ENCODE measurements around the gene LGI2.
"Not testable (repeated sequence)": the region's sequence is repeated elsewhere in the genome, so short reads cannot be mapped to it uniquely, and the experiment has no call there.

Gene LGI2

GRCh38 chr4:25033526-25033925, 2.8 kb upstream of the LGI2 start:
- no peak for DNase-seq

- no peak for DNase-seq
These were observed 1.4 kb upstream of the LGI2 start for GRCh38 chr4:25032126-25032525.

DNA sequence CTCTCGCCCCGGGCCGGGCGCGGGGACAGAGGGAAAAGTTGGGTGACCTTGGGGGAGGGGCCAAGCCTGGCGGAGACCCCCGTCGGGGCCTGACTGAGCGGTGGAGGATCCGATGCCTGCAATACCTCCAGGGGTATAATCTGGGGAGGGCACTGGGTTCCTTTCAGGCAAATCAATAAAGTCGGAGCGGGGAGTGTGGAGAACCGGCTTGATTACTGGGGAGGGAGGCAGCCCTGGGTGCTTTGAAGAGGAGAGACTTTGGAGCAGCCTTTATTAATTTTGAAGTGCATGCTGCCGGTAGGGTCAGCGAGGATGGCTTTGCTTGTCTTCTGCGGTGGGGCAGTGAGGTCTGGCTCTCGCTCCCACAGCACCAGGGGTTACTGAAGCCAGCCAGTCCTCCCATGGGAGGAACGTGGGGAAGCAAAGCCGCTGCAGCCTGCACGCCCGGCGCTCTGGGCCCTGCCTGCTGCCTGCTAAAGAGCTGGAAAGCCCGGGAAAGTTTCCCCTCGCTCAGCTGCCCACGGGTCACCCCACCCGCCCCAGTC, 403 bp upstream of the LGI2 start:
- no peak for DNase-seq

GRCh38 chr4:25029479-25030276, 1.1 kb downstream of the LGI2 start:
- no peak for DNase-seq

- no peak for DNase-seq
These were observed 1.9 kb downstream of the LGI2 start for GRCh38 chr4:25028851-25029250.

DNA sequence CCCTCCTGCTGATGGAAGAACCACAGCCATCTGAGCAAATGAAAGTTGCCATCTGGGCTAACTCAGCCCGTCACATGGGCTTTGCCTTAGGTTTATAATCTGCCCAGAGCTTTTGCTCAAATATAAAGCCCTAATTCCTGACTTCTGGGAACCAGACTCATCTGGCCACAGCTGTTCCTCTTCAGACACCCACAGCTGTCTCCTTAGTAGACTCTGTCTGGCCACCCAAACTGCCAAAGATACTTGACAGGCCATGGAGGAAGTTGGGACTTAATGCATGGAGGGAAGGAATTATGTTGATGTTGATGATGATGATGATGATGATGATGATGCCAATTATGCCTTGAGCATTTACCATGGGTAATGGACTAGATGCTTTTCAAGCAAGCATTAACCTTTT, 8.0 kb downstream of the LGI2 start:
- DNase-seq, result no peak

GRCh38 chr4:25021216-25021615, 9.5 kb downstream of the LGI2 start:
- DNase-seq, result no peak

DNA sequence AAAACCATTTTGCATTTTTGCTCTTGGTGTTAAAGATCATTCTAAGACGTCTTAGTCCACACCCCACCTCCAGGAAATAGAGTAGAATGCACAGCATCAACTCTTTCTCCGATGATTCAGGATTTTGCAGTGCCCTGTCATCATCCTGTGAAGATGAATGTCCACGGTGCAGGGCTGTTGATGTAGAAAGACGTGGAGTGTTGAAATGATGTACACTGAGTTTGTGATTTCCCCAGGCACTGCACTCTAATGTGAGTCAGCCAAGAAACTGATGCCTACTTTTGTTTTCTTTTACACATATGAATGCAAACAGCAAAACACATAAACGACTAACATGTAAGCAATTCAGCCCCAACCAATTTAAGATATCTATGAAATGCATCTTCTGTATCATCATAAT, 10.5 kb downstream of the LGI2 start:
- no peak for DNase-seq

- no peak for DNase-seq
These were observed 11.2 kb downstream of the LGI2 start for GRCh38 chr4:25019501-25019900.

DNA sequence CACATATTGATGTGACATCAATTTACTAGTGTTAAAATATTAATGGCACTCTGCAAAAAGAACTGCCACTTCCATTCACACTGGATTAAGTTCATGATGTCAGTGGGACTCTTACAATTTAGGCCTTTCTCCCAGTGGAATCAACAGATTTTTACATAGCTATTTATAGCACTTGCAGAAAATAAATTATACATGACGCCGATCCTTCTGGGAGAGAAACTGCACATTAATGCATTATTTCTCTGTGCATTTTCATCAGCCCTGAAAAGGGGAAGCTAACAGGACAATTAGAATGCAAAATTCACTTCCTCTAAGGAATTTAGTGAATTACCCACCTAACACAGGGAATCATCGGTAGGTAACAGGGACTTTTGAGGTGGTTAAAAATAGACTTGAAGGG, 15.7 kb downstream of the LGI2 start:
- DNase-seq, result no peak

DNA sequence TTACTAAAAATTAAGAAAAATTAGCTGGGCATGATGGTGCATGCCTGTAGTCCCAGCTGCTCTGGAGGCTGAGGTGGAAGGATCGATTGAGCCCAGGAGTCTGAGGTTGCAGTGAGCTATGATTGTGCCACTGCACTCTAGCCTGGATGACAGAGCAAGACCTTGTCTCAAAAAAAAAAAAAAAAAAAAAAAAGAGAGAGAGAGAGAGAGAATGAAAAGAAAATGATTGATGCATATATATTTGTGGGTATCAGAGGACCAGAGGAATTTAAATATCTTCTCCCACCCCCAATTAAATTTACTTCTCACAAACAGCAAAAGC, 16.1 kb downstream of the LGI2 start:
- not testable (repeated sequence) for DNase-seq

DNA sequence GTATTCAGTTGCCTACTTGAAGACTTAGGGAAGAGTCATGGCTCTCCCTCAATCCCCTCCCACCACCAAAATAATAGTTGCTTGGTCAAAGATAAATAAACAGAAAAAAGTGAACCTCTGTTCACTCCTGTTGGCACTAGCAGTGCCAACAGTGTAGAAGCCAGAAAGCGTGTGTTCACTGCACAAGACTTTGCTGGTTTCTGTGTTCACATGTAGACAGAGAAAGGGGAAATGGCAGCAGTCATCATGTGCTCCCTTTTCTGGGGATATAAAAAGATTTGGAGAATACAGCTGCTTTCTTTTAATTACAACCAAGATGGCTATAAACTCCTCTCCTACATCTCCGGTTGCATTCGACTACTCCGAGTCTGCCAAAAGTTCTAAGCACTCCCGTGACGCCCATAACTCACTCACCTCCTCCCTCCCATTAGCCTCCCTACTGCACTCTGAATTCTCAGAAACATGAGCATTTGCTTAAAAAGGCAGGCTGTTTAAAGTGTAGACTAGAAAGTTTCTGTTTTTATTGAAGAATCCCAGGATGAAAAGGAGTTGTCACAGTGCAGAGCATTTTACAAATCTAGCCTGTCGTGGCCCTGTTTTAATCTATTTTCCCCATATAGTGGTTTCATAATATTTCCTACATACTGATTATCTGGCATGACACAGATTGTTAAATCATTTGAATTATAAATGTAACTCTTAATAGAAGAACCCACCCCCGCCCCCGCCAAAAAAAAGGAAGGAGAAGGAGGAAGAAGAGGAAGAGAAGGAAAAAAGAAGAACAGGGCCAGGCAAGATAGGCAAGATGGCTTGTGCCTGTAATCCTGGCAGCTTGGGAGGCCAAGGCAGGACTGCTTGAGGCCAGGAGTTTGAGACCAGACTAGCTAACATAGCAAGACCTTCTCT, 16.7 kb downstream of the LGI2 start:
- no peak for DNase-seq

DNA sequence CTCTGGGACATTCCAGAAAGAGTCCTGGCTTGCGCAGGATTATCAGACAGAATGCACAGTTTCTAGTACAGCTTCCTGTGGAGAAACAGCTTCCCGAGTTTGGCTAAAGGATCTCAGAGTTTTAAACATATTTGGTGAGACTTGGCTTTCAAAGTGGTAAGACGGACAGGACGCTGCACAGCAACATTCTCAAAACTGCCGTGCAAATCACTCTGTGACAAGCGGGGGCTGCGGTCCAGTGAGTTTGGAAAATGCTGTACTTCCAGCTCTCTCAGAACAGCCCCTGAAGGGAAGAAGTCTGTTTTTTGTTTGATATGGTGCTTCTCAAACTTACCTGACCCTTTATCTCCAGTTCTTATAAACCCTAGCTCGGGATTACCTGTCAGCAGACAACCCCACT, 18.1 kb downstream of the LGI2 start:
- no peak for DNase-seq

DNA sequence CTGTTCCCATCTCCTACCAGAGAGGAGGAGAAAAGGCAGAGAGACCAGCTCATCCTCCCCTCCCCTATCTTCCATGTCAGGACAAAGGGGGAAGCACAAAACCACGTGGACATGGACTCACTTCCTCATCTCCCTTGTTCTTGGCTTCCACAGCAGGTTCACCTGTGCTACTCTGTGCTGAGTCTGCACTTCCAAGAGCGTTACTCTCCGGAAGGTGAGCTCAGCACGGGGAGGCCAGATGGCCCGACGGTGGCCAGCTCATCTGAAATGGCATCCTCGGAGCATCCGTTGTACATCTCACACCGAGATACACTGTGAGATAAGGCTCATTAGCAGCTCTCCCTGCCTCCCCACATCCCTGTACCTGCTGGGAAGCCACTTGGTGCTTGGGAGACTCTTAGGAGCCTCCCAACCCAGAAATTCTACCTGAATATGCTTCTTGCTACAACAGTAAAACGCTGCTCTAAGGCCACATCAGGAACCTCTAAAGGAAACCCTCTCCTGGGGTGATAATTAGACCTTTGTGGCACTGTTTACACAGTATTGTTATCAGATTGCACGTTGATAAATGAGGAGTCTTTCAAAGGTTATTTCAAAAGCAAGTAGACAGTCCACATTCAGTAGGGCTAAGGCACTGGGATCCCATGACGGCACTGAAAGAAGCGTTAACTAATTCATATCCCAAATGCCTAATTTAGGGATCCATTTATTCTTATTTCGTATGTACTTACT, 19.4 kb downstream of the LGI2 start:
- DNase-seq, result no peak

DNA sequence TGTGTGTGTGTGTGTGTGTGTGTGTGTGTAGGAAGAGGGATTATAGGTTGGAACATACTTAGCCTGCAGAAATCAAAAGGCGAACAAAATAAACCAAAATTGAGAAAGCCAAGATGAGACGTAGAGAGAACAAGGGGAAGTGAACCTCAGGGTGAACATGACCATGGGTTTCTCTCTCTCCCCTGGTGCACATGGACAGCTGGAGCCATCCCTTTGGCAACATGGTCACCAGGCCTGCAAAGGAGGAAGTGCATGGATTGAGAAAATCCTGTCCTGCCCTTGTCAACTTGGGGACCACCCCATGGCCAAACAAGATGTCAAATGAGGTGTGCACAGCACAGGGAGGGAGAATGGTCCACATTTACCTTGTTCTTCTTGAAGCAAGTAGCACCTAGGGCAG, 23.1 kb downstream of the LGI2 start:
- DNase-seq, result no peak

GRCh38 chr4:25002681-25003080, 28.1 kb downstream of the LGI2 start:
- DNase-seq, result no peak

DNA sequence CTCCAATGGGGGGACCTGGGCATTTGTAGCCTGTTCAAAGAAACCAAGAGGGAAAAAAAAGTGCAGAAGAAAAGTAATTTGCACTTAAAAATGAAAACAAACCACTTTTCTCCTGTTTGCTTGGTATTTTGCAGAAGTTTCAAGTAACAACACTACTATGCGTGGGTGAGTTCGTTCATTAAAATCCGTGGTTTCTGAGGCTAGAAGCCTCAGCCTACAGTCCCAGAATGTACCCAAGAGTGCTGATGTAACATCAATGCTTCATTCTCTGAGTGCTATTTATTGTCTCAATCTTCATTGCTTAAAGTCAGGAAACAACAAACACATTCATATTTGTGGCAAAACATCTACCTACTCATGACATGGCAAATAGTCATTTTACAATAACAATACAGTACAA, 29.2 kb downstream of the LGI2 start:
- DNase-seq, result no peak

DNA sequence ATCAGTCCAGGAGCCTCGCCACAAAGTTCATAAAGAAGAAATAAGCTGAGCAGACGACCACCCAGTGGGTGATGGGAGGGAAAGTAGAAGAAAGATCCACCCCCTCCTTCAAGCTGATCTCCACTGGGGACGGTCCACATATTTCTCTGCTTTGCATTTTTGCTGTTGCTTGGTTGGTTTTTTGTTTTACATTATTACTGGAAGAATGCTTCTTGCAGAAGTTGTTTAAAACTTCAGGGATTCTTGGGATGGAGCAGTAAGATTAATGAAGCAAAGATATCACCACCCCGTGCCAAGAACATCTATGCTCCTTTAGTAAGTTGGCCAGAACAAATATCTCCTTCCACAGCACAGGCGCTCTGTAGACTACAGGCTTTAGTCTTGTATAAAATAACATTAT, 30.1 kb downstream of the LGI2 start:
- no peak for DNase-seq

DNA sequence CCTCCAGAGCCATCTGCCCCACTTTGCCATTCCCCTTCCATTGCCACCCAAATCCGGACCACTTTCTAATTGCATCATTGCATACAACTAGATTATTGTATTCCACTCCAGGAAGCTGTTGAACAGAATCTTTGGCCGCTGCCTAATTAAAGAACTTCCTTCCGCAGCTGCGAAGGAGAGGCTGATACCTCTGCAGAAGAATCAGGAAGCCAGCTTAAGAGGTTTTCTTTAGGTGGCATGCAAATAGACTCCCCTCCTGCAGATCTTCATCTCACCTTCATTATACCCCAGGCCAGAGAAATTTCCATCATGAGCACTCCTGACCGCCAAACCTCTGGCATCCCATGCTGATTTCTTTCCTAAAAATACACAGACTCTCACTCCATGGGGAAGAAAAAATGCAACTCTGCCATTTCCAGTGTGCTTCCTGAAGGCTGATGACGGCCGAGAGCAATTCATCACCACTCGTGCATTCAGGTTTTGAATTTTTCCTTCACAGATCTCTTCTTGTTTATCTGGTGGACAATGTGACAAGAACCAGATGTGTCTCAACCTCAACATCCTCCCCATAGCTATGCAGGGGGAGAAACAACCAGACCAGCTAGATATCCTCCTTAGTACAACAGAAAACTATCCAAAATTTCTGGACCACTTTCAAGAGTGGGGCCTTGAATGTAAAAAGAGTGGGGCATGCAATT, 31.2 kb downstream of the LGI2 start:
- no peak for DNase-seq

DNA sequence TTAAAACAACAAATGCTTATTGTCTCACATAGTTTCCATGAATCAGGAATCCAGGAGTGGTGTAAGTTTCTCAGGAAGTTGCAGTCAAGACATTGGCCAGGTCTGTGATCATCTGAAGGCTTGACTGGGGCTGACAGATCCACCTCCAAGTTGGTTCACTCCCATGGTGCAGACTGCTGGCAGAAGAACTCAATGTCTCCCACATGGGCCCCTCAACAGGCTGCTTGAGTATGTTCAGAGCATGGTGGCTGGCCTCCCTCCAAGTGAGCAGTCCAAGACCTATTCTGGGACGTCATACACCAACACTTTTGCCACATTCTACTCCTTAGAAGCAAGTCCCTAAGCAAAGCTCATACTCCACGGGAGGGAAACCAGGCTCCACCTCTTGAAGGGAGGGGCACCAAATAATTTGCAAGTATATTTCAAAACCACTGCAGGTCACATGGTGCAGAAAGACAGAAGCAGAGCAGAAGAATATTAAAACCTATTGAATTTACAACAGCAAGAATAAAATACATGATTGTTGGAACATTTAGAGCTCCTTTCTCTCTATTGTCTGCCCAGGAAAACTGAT, 35.3 kb downstream of the LGI2 start:
- no peak for DNase-seq

GRCh38 chr4:24993551-24994080, 37.1 kb downstream of the LGI2 start:
- no peak for DNase-seq

- DNase-seq, result no peak
These were observed 37.8 kb downstream of the LGI2 start for GRCh38 chr4:24992968-24993367.
